T-helper 1 cell treated with Interleukin-12 subunit alpha and Interleukin-12 subunit beta and Interleukin-4 antibody, amounts not matched to agents 30 μg/mL and 1 μg/mL, for 36 hours (primary cell): ENCODE results near the gene KCNJ5.

Source experiments
- H3K27ac Mint-ChIP-seq: one replicate; pipeline ENCODE4 v1.8.0; 2021; ENCODE audit warnings: mild to moderate bottlenecking, mixed read lengths
- H3K27me3 Mint-ChIP-seq: one replicate; pipeline ENCODE4 v1.8.0; 2021; ENCODE audit warnings: low read depth, mixed read lengths
- H3K36me3 Mint-ChIP-seq: one replicate; pipeline ENCODE4 v1.8.0; 2021; ENCODE audit warnings: low read depth, mixed read lengths
- H3K4me1 Mint-ChIP-seq: one replicate; pipeline ENCODE4 v1.8.0; 2021; ENCODE audit warnings: low read depth, mixed read lengths
- H3K4me3 Mint-ChIP-seq: one replicate; pipeline ENCODE4 v1.8.0; 2021; ENCODE audit warnings: mild to moderate bottlenecking, moderate library complexity, mixed read lengths
- H3K9me3 Mint-ChIP-seq: one replicate; pipeline ENCODE4 v1.8.0; 2021; ENCODE audit warnings: mixed read lengths

The KCNJ5 gene

DNA sequence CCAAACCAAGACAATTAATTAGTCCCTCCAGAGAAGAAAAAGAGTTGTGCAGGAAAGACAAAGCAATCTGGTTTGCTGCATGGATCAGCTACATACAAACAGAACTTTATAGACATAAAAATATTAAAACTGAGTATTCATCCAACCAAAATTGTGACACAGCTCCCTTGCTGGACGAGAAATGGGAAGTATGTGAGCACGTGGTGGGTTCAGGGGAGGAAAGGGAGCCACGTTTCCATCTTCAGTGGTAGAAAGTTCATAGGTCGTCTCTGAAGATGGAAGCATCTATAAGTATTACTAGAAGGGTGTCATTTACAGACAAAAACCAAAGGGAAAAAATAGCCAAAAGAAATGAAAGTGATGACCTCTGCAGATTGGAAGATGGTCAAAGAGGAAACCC is 7.1 kb upstream of the KCNJ5 start:
- H3K4me3 Mint-ChIP-seq, result no peak overlapping the region
- H3K36me3 Mint-ChIP-seq, result no peaks in the 10 kb centered on the region
- no peaks in the 10 kb centered on the region for H3K9me3 Mint-ChIP-seq
- peaks cover 3% of the 10 kb centered on the region for H3K4me1 Mint-ChIP-seq
- H3K27ac Mint-ChIP-seq, result no peak overlapping the region
- peaks cover 63% of the 10 kb centered on the region for H3K27me3 Mint-ChIP-seq

DNA sequence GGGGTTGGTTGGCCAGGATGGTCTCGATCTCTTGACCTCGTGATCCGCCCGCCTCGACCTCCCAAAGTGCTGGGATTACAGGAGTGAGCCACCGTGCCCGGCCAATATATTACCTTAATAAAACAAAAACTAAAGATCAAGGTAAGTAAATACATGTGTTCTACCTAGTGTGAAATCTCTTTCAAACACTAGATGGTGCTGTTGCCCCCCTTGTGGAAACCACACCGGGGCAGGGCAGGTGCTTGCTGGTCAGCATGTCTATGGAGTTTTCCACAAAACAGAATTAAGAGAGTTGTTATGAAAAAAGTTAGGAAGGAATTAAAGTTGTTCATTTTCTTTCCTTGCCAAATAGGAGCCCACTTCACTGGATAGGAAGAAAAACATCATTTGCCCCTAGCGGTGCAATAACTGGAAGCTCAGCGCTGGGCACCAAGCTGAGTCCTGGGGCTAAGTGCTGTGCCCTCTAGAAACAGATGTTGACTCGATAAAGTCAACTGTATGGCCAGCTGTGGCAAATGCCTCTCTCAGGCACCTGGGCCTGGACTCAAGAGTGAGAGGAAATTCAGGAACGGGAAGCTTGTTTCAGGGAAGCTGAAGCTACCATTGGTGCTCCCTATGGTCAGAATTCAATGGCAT is 6.3 kb upstream of the KCNJ5 start:
- Mint-ChIP-seq H3K36me3 (no peaks in the 10 kb centered on the region), H3K27me3 (peaks cover 71% of the 10 kb centered on the region), H3K9me3 (no peaks in the 10 kb centered on the region), H3K27ac (no peak overlapping the region), H3K4me3 (no peak overlapping the region), H3K4me1 (peaks cover 3% of the 10 kb centered on the region)

- Mint-ChIP-seq H3K27me3 (peaks cover 80% of the 10 kb centered on the region), H3K4me1 (peaks cover 5% of the 10 kb centered on the region), H3K36me3 (no peaks in the 10 kb centered on the region), H3K9me3 (no peaks in the 10 kb centered on the region), H3K4me3 (no peak overlapping the region), H3K27ac (no peak overlapping the region)
Observed at GRCh38 chr11:128886406-128887124, 4.6 kb upstream of the KCNJ5 start.

DNA sequence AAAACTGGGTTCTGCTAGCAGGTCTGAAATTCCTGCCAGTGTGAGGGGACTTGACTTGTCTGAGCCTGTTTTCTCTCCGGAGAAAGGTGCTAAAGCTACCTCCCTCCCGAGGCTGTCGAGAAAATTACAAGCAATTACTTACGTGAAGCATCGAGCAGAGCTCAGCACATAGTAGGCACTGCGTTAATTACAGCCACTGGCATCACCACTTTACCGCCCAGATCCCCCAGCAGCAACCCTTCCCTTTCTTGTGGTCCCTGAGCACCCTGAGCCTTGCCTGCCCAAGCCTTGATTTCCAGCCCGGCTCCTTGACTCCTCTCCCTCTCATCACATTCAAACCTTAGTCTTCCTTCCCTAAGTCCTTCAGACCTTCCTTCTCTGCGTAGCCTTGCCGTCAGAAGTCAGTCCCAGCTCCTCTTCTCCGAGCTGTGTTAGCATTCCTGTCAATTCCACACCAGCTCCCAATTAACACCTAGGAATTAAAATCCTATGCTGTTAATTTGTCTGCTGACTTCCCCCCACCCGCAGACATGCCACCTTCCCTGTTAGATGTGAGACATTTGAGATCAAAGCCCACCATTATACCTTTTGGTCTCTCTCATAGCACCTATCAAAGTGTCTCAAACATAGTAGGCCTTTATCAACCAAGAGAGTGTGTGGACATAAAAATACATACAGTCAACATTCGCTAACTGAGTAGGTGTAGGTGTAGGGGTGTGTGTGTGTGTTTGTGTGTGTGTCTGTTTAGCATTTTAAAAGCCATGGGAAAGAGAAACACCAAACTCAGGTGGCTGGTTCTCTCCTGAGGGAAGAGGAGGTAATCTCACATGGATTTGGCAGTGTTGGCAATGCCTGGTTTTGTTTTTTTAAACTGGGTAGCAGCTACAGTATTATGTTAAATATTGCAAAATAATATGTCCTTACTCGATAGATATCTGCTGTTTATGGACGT is 2.8 kb upstream of the KCNJ5 start:
- no peaks in the 10 kb centered on the region for H3K9me3 Mint-ChIP-seq
- no peak overlapping the region for H3K27ac Mint-ChIP-seq
- H3K4me1 Mint-ChIP-seq, result peaks cover 5% of the 10 kb centered on the region
- H3K27me3 Mint-ChIP-seq, result peaks cover 80% of the 10 kb centered on the region
- no peak overlapping the region for H3K4me3 Mint-ChIP-seq
- no peaks in the 10 kb centered on the region for H3K36me3 Mint-ChIP-seq

GRCh38 chr11:128889657-128890213 is 1.4 kb upstream of the KCNJ5 start:
- Mint-ChIP-seq H3K27me3 (peaks cover 78% of the 10 kb centered on the region), H3K36me3 (no peaks in the 10 kb centered on the region), H3K4me1 (peaks cover 8% of the 10 kb centered on the region), H3K4me3 (no peak overlapping the region), H3K27ac (no peak overlapping the region), H3K9me3 (no peaks in the 10 kb centered on the region)

- Mint-ChIP-seq H3K4me1 (peaks cover 8% of the 10 kb centered on the region), H3K27me3 (peaks cover 76% of the 10 kb centered on the region), H3K4me3 (no peak overlapping the region), H3K36me3 (no peaks in the 10 kb centered on the region), H3K9me3 (no peaks in the 10 kb centered on the region), H3K27ac (no peak overlapping the region)
Observed at GRCh38 chr11:128890216-128890542, 977 bp upstream of the KCNJ5 start.

DNA sequence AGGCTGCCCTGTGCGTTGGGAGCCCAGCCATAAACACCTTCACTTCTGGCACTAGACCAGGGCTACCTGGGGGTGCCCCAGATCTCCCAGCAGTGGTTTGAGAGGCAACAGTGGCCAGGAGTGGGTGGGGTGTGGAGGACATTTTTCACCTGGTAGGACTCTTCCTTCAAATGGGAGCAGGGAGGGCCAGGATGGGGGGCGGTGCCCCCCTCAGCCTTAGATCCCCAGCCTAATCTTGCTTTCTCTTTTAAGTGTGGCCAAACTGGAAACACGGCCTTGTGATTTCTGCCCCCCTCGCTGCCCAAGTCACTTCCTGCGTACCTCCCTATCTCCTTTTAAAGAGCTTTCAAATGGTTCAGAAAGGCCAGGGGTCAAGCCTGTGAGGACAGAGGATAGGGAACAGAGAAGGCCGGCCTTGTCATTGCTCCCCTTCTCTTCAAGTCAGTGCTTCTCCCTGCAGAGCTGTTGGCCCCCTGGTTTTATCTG is 800 bp downstream of the KCNJ5 start:
- Mint-ChIP-seq H3K9me3 (no peaks in the 10 kb centered on the region), H3K4me1 (peaks cover 8% of the 10 kb centered on the region), H3K4me3 (no peak overlapping the region), H3K36me3 (no peaks in the 10 kb centered on the region), H3K27ac (no peak overlapping the region), H3K27me3 (peaks cover 66% of the 10 kb centered on the region)

GRCh38 chr11:128892866-128893565 is 1.9 kb downstream of the KCNJ5 start:
- H3K27ac Mint-ChIP-seq, result no peak overlapping the region

GRCh38 chr11:128893578-128894285 is 2.6 kb downstream of the KCNJ5 start:
- H3K36me3 Mint-ChIP-seq, result no peaks in the 10 kb centered on the region
- no peak overlapping the region for H3K4me3 Mint-ChIP-seq
- no peaks in the 10 kb centered on the region for H3K9me3 Mint-ChIP-seq
- H3K4me1 Mint-ChIP-seq, result peaks cover 8% of the 10 kb centered on the region
- no peak overlapping the region for H3K27ac Mint-ChIP-seq
- H3K27me3 Mint-ChIP-seq, result peaks cover 66% of the 10 kb centered on the region

More at GRCh38 chr11:128892866-128893565, 1.9 kb downstream of the KCNJ5 start:
- Mint-ChIP-seq H3K27me3 (peaks cover 66% of the 10 kb centered on the region), H3K4me1 (peaks cover 8% of the 10 kb centered on the region), H3K4me3 (no peak overlapping the region), H3K36me3 (no peaks in the 10 kb centered on the region), H3K9me3 (no peaks in the 10 kb centered on the region)

DNA sequence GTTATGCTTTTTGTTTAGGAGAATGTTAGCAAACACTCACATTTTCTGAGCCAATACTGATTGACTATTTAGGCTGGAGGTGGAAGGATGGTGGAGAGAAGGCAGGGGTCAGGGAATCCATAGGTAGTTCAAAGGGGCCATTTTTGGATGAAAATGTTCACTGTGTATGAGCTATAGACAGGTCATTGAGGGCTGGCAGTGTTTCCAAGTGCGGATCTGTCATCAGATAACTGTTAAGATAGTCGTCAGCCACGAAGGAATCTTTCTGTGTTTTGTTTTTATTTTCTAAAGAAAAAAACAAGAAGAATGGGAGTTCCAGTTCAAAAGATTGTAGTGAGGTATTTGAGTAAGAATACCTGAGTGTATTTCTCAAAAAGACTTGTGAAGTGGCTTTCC is 3.1 kb downstream of the KCNJ5 start:
- H3K9me3 Mint-ChIP-seq, result no peaks in the 10 kb centered on the region
- no peak overlapping the region for H3K4me3 Mint-ChIP-seq
- no peak overlapping the region for H3K27ac Mint-ChIP-seq
- H3K27me3 Mint-ChIP-seq, result peaks cover 68% of the 10 kb centered on the region
- H3K36me3 Mint-ChIP-seq, result no peaks in the 10 kb centered on the region
- peaks cover 8% of the 10 kb centered on the region for H3K4me1 Mint-ChIP-seq

GRCh38 chr11:128894685-128895084 is 3.5 kb downstream of the KCNJ5 start:
- H3K9me3 Mint-ChIP-seq, result no peaks in the 10 kb centered on the region
- peaks cover 8% of the 10 kb centered on the region for H3K4me1 Mint-ChIP-seq
- H3K4me3 Mint-ChIP-seq, result no peak overlapping the region
- no peak overlapping the region for H3K27ac Mint-ChIP-seq
- no peaks in the 10 kb centered on the region for H3K36me3 Mint-ChIP-seq
- H3K27me3 Mint-ChIP-seq, result peaks cover 65% of the 10 kb centered on the region

DNA sequence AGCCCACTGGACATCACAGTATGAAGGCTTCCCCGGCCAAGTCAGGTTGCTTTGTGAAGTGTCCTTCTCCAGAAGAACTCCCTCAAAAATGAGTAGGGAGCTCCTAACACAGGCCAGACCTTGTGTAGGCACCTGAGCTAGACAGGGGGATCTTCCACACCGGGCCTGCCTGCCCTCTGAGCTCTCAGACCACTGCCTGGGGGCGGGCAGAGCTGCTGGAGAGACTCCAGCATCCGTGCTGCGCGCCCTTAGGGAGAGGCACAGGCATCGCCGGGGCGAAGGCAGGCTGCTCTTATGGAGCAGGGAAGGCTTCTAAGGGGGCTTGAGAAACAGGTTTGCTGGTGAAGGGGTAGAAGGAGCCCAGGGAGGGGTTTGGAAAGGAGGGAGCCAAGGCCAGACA is 4.4 kb downstream of the KCNJ5 start:
- H3K27me3 Mint-ChIP-seq, result peaks cover 62% of the 10 kb centered on the region
- H3K36me3 Mint-ChIP-seq, result no peaks in the 10 kb centered on the region
- no peak overlapping the region for H3K27ac Mint-ChIP-seq
- peaks cover 8% of the 10 kb centered on the region for H3K4me1 Mint-ChIP-seq
- no peak overlapping the region for H3K4me3 Mint-ChIP-seq
- no peaks in the 10 kb centered on the region for H3K9me3 Mint-ChIP-seq

- peaks cover 61% of the 10 kb centered on the region for H3K27me3 Mint-ChIP-seq
- H3K9me3 Mint-ChIP-seq, result no peaks in the 10 kb centered on the region
- H3K4me3 Mint-ChIP-seq, result no peak overlapping the region
- H3K36me3 Mint-ChIP-seq, result no peaks in the 10 kb centered on the region
- peaks cover 6% of the 10 kb centered on the region for H3K4me1 Mint-ChIP-seq
- no peak overlapping the region for H3K27ac Mint-ChIP-seq
Observed at GRCh38 chr11:128896356-128896755, 5.2 kb downstream of the KCNJ5 start.
